Measurements from ENCODE around the gene HOXA11.

Gene HOXA11

GRCh38 chr7:27211764-27212204 lies 26.8 kb upstream of the HOXA11 start:
- TF ChIP-seq CTCF (IDR thresholded peaks at IDR 0.05) (no peak), ZFX (IDR thresholded peaks at IDR 0.05; ENCODE audit: borderline replicate concordance) (no peak)
- H3K27ac ChIP-seq: no peak overlapping the region

GRCh38 chr7:27211084-27211446 lies 26.0 kb upstream of the HOXA11 start:
- no peak overlapping the region for H3K27ac ChIP-seq

GRCh38 chr7:27210441-27211083 lies 25.5 kb upstream of the HOXA11 start:
- no peak overlapping the region for H3K27ac ChIP-seq
- TF ChIP-seq CTCF (IDR thresholded peaks at IDR 0.05): peak; percentile 95
- no peak for TF ChIP-seq ZFX (IDR thresholded peaks at IDR 0.05; ENCODE audit: borderline replicate concordance)

More at GRCh38 chr7:27211084-27211446, 26.0 kb upstream of the HOXA11 start:
- TF ChIP-seq CTCF (IDR thresholded peaks at IDR 0.05) (no peak), ZFX (IDR thresholded peaks at IDR 0.05; ENCODE audit: borderline replicate concordance) (no peak)

- TF ChIP-seq ZFX (IDR thresholded peaks at IDR 0.05; ENCODE audit: borderline replicate concordance) (no peak), CTCF (IDR thresholded peaks at IDR 0.05) (no peak)
- no peak overlapping the region for H3K27ac ChIP-seq
These were observed 25.0 kb upstream of the HOXA11 start for GRCh38 chr7:27209933-27210440.

GRCh38 chr7:27208998-27209397 lies 24.0 kb upstream of the HOXA11 start:
- TF ChIP-seq CTCF (IDR thresholded peaks at IDR 0.05): no peak
- no peak for TF ChIP-seq ZFX (IDR thresholded peaks at IDR 0.05; ENCODE audit: borderline replicate concordance)
- no peak overlapping the region for H3K27ac ChIP-seq

GRCh38 chr7:27207348-27207985 lies 22.4 kb upstream of the HOXA11 start:
- H3K27ac ChIP-seq: no peak overlapping the region
- TF ChIP-seq CTCF (IDR thresholded peaks at IDR 0.05): no peak
- no peak for TF ChIP-seq ZFX (IDR thresholded peaks at IDR 0.05; ENCODE audit: borderline replicate concordance)
